ENCODE data around the gene FBXO7. TPM values are rescaled to one million over a fixed set of nuclear protein-coding genes. Genes with fewer than 3 reads are reported as not detected.

Gene FBXO7
- total RNA-seq, 1 experiment from 2014 or later = 95.2 TPM

DNA sequence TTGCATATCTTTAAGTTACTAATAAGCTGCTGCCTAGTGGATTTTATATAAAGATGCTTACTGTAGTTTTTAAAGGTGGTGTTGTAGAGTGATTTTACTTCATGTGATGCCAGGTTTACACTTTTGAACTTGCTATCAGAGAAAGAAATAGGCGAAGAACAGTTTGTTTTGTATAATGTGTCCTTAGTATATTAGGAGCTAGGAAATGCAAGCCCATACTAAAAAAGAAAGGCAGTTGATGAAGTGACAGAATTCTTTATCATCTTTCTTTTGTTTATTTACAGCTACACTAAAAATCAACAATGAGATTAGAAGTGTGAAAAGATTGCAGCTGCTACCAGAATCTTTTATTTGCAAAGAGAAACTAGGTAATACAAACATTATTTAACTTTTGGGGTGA lies 12.8 kb downstream of the FBXO7 start:
- intact Hi-C loops (cut with micrococcal nuclease; ENCODE audit: unreplicated experiment) = no loop called here
- Histone ChIP-seq H3K27ac (ENCODE audit: low read depth, low read length, poor library complexity, severe bottlenecking) (no peak overlapping the region), H3K4me3 (ENCODE audit: low read depth, low read length, poor library complexity, severe bottlenecking) (no peak overlapping the region), H3K36me3 (ENCODE audit: insufficient read depth, low read length, poor library complexity, severe bottlenecking) (peaks cover 51% of the 10 kb centered on the region), H3K4me1 (ENCODE audit: insufficient read depth, low read length, poor library complexity, severe bottlenecking) (no peaks in the 10 kb centered on the region), H3K27me3 (replicated peaks; ENCODE audit: insufficient read depth, low read depth, low read length, poor library complexity) (no peaks in the 10 kb centered on the region), H3K9me3 (ENCODE audit: low read depth, low read length, poor library complexity, severe bottlenecking) (no peaks in the 10 kb centered on the region)
- no peak for DNase-seq (ENCODE audit: low spot score)
- ChIA-PET POLR2A (ENCODE audit: low non-redundant PET) (no interaction called here), CTCF (no interaction called here)
- no peak for TF ChIP-seq EZH2 (IDR thresholded peaks at IDR 0.05; ENCODE audit: borderline replicate concordance, low read depth, low read length, poor library complexity, severe bottlenecking)
- TF ChIP-seq, protein P1, sequence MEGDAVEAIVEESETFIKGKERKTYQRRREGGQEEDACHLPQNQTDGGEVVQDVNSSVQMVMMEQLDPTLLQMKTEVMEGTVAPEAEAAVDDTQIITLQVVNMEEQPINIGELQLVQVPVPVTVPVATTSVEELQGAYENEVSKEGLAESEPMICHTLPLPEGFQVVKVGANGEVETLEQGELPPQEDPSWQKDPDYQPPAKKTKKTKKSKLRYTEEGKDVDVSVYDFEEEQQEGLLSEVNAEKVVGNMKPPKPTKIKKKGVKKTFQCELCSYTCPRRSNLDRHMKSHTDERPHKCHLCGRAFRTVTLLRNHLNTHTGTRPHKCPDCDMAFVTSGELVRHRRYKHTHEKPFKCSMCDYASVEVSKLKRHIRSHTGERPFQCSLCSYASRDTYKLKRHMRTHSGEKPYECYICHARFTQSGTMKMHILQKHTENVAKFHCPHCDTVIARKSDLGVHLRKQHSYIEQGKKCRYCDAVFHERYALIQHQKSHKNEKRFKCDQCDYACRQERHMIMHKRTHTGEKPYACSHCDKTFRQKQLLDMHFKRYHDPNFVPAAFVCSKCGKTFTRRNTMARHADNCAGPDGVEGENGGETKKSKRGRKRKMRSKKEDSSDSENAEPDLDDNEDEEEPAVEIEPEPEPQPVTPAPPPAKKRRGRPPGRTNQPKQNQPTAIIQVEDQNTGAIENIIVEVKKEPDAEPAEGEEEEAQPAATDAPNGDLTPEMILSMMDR (conservative IDR thresholded peaks at IDR 0.05; ENCODE audit: low read depth, low read length) = no peak
- BruUV-seq (replicated peaks) = no TSS peak

GRCh38 chr22:32489377-32489776 lies 14.8 kb downstream of the FBXO7 start:
- no TSS peak for BruUV-seq (replicated peaks)
- TF ChIP-seq, protein P1 (conservative IDR thresholded peaks at IDR 0.05; ENCODE audit: low read depth, low read length) = no peak
- no peak for TF ChIP-seq EZH2 (IDR thresholded peaks at IDR 0.05; ENCODE audit: borderline replicate concordance, low read depth, low read length, poor library complexity, severe bottlenecking)
- intact Hi-C loops (cut with micrococcal nuclease; ENCODE audit: unreplicated experiment) = no loop called here
- peaks cover 68% of the 10 kb centered on the region for H3K36me3 ChIP-seq (ENCODE audit: insufficient read depth, low read length, poor library complexity, severe bottlenecking)
- H3K27ac ChIP-seq (ENCODE audit: low read depth, low read length, poor library complexity, severe bottlenecking) = no peak overlapping the region
- no peak overlapping the region for H3K4me3 ChIP-seq (ENCODE audit: low read depth, low read length, poor library complexity, severe bottlenecking)
- H3K27me3 ChIP-seq (replicated peaks; ENCODE audit: insufficient read depth, low read depth, low read length, poor library complexity) = no peaks in the 10 kb centered on the region
- DNase-seq (ENCODE audit: low spot score) = no peak
- H3K9me3 ChIP-seq (ENCODE audit: low read depth, low read length, poor library complexity, severe bottlenecking) = no peaks in the 10 kb centered on the region
- CTCF ChIA-PET = no interaction called here
- POLR2A ChIA-PET (ENCODE audit: low non-redundant PET) = no interaction called here
- H3K4me1 ChIP-seq (ENCODE audit: insufficient read depth, low read length, poor library complexity, severe bottlenecking) = no peaks in the 10 kb centered on the region

DNA sequence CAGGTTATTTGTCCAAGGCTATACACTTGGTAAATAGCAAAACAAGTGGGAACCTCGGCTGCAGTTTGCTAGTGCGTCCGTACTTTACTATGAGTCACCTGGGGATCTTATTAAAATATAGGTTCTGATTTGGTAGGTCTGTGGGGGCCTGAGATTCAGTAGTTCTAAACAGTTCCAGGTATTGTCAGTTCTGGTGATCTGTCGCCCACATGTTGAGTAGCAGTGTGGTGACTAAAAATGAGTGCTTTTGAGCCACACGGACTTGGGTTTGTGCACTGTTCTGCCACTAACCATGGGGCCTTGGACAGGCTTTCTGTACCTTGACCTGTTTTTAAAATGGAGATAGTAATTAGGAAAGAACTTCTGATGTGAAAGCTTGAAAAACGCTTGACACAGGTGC lies 15.7 kb downstream of the FBXO7 start:
- Histone ChIP-seq H3K4me1 (ENCODE audit: insufficient read depth, low read length, poor library complexity, severe bottlenecking) (no peaks in the 10 kb centered on the region), H3K27me3 (replicated peaks; ENCODE audit: insufficient read depth, low read depth, low read length, poor library complexity) (no peaks in the 10 kb centered on the region), H3K27ac (ENCODE audit: low read depth, low read length, poor library complexity, severe bottlenecking) (no peak overlapping the region), H3K4me3 (ENCODE audit: low read depth, low read length, poor library complexity, severe bottlenecking) (no peak overlapping the region), H3K36me3 (ENCODE audit: insufficient read depth, low read length, poor library complexity, severe bottlenecking) (peaks cover 72% of the 10 kb centered on the region), H3K9me3 (ENCODE audit: low read depth, low read length, poor library complexity, severe bottlenecking) (no peaks in the 10 kb centered on the region)
- ChIA-PET POLR2A (ENCODE audit: low non-redundant PET) (no interaction called here), CTCF (no interaction called here)
- intact Hi-C loops (cut with micrococcal nuclease; ENCODE audit: unreplicated experiment) = no loop called here
- no peak for DNase-seq (ENCODE audit: low spot score)
- BruUV-seq (replicated peaks) = no TSS peak
- TF ChIP-seq, protein P1 (conservative IDR thresholded peaks at IDR 0.05; ENCODE audit: low read depth, low read length) = no peak
- no peak for TF ChIP-seq EZH2 (IDR thresholded peaks at IDR 0.05; ENCODE audit: borderline replicate concordance, low read depth, low read length, poor library complexity, severe bottlenecking)
